ENCODE results near the gene PIGQ. TPM values are rescaled to one million over a fixed set of nuclear protein-coding genes. Genes with fewer than 3 reads are reported as not detected.

Gene PIGQ
- total and polyA plus RNA-seq, 2 of the 4 experiments (the other 2 are of a cell fraction), result 5.9 to 36.8 TPM

GRCh38 chr16:629185-629832 lies 59.5 kb downstream of the PIGQ start (continued):
- no peak for TF ChIP-seq ELK1 (IDR thresholded peaks at IDR 0.05; ENCODE audit: borderline replicate concordance, low read depth, low read length)
- TF ChIP-seq MXI1 (IDR thresholded peaks at IDR 0.05; ENCODE audit: borderline replicate concordance, low read depth, low read length), result no peak
- no peak for TF ChIP-seq CEBPB (IDR thresholded peaks at IDR 0.05; ENCODE audit: low read depth, low read length)

- H4K20me1 ChIP-seq (ENCODE audit: insufficient read depth, low read length), result 0 out of 2 replicates have a peak, but pooled peaks cover 3% of the 10 kb centered on the region
- H2AK5ac ChIP-seq (ENCODE audit: low read depth, low read length), result no peak overlapping the region
- DNase-seq (no peak), ATAC-seq (ENCODE audit: low read depth) (no peak)
- H3K4me3 ChIP-seq (ENCODE audit: insufficient read depth, low read depth, low read length), result no peak overlapping the region
- intact Hi-C loops (cut with micrococcal nuclease) (no loop called here), dilution Hi-C loops (cut with HindIII; ENCODE audit: low sequenced_read_pairs, unreplicated experiment) (no loop called here), in situ Hi-C loops (cut with MboI; ENCODE audit: low sequenced_read_pairs) (no loop called here)
- H2BK15ac ChIP-seq (ENCODE audit: low read depth, low read length), result no peak overlapping the region
- no peak overlapping the region for H3K56ac ChIP-seq (ENCODE audit: extremely low read depth, insufficient read depth, low read length)
- H4K91ac ChIP-seq (ENCODE audit: insufficient read depth, low read depth, low read length), result no peak overlapping the region
- H3K4me2 ChIP-seq (ENCODE audit: low read depth, low read length), result no peak overlapping the region
- H3K14ac ChIP-seq (replicated peaks; ENCODE audit: low read depth, low read length), result no peak overlapping the region
- TF ChIP-seq RAD21 (IDR thresholded peaks at IDR 0.05; ENCODE audit: low read length) (no peak), MXI1 (IDR thresholded peaks at IDR 0.05; ENCODE audit: borderline replicate concordance, low read depth, low read length) (no peak), BHLHE40 (IDR thresholded peaks at IDR 0.05; ENCODE audit: low read depth, low read length) (no peak), MAFK (IDR thresholded peaks at IDR 0.05; ENCODE audit: low read depth, low read length) (no peak), ELK1 (IDR thresholded peaks at IDR 0.05; ENCODE audit: borderline replicate concordance, low read depth, low read length) (no peak), CTCF (conservative IDR thresholded peaks at IDR 0.05; ENCODE audit: low read depth, low read length) (no peak)
- H4K5ac ChIP-seq (ENCODE audit: low read depth, low read length), result no peak overlapping the region
- 56% methylated on average over 7 of the region's 11 CpGs; no CpG with 5 or more reads in 1 of the 2 experiments for WGBS, 2 experiments (ENCODE audit: extremely low coverage in 2 of 2, insufficient read length in 1 of 2)
- peaks cover 26% of the 10 kb centered on the region for H3K4me1 ChIP-seq (ENCODE audit: control insufficient read depth, insufficient read depth, low read length)
- no peak overlapping the region for H3K18ac ChIP-seq (ENCODE audit: low read depth, low read length)
- CTCF ChIA-PET, result no interaction called here
- no peak overlapping the region for H3K4ac ChIP-seq (ENCODE audit: low read depth, low read length)
- H3K9me1 ChIP-seq (ENCODE audit: insufficient read depth, low read length), result no peaks in the 10 kb centered on the region; the same call in 1 of the 2 replicates
- no peak overlapping the region for H3K23ac ChIP-seq (ENCODE audit: low read depth, low read length)
- H3K79me1 ChIP-seq (ENCODE audit: low read depth in 1 of 2, low read length in 2 of 2), result peaks cover 3 to 29% of the 10 kb centered on the region in 2 experiments; a peak in 2 of 4 replicates
- POLR2A ChIA-PET (ENCODE audit: unreplicated experiment), result no interaction called here
- H2BK5ac ChIP-seq (ENCODE audit: low read depth, low read length, poor library complexity, severe bottlenecking), result no peak overlapping the region
- peaks cover 19% of the 10 kb centered on the region; the same call in 1 of the 2 replicates for H3K36me3 ChIP-seq (ENCODE audit: control insufficient read depth, insufficient read depth, low read length)
- no peaks in the 10 kb centered on the region for H3K27me3 ChIP-seq (ENCODE audit: control insufficient read depth, insufficient read depth, low read length)
- no peak overlapping the region for H2BK120ac ChIP-seq (ENCODE audit: low read depth, low read length)
- H3K9me3 ChIP-seq (ENCODE audit: control insufficient read depth, insufficient read depth, low read length), result no peaks in the 10 kb centered on the region
- BruUV-seq (replicated peaks), result no TSS peak
- no peak overlapping the region for H3K9ac ChIP-seq (ENCODE audit: low read depth, low read length)
- H3K27ac ChIP-seq (ENCODE audit: insufficient read depth, low read length), result no peak overlapping the region
- H2AK9ac ChIP-seq (replicated peaks; ENCODE audit: low read depth, low read length, poor library complexity), result no peak overlapping the region
- H2BK20ac ChIP-seq (ENCODE audit: low read depth, low read length), result no peak overlapping the region
- no peak overlapping the region for H2AFZ ChIP-seq (replicated peaks; ENCODE audit: low read length, poor library complexity)
- H4K8ac ChIP-seq (ENCODE audit: low read depth in 2 of 2, low read length in 2 of 2), result no peak overlapping the region
These were observed 60.1 kb downstream of the PIGQ start for GRCh38 chr16:629833-630248.

Measured in IMR-90 (cell line).